IMR-90 (cell line): ENCODE data around the gene NKG7. TPM values are rescaled to one million over a fixed set of nuclear protein-coding genes. Genes with fewer than 3 reads are reported as not detected.

Experiments
- ATAC-seq: fragments of 200-7000 bp; cut with Tn5 transposase; 2 replicates; pipeline ENCODE4 v1.9.1; 2020; ENCODE audit warnings: low read depth, mild to moderate bottlenecking, moderate library complexity
- BruUV-seq: library from RNA; stranded (reverse); fragments of 400-500 nt; replicated peaks from 2 replicates; lab custom pipeline; 2021; lab: Mats Ljungman, UMichigan
- CTCF ChIA-PET: fragments of 300-600 bp; formaldehyde crosslinking; extraction: SDS; loops from one replicate; lab custom pipeline; 2021; ENCODE audit warnings: antibody characterized with exemption; lab: Yijun Ruan, JAX
- POLR2A ChIA-PET: fragments of 300-600 bp; sonication (Branson Sonifier 250); formaldehyde crosslinking; loops from one replicate; lab custom pipeline; 2022; ENCODE audit warnings: antibody characterized with exemption; ENCODE audit not compliant: unreplicated experiment; lab: Charles Lee
- DNase-seq: peaks from one replicate; pipeline ENCODE4 v3.0.0; 2013
- H2AFZ ChIP-seq: replicated peaks from 2 replicates; pipeline ENCODE3; 2013; ENCODE audit warnings: low read length, mild to moderate bottlenecking; ENCODE audit not compliant: poor library complexity
- H2AK5ac ChIP-seq: 2 replicates; pipeline ENCODE4 v1.6.1; 2013; ENCODE audit warnings: low read depth, low read length, inconsistent platforms
- H2AK9ac ChIP-seq: replicated peaks from 2 replicates; pipeline ENCODE3; 2013; ENCODE audit warnings: mild to moderate bottlenecking, low read depth, low read length, moderate library complexity; ENCODE audit not compliant: poor library complexity
- H2BK120ac ChIP-seq: 2 replicates; pipeline ENCODE4 v1.6.1; 2013; ENCODE audit warnings: low read depth, low read length, inconsistent platforms
- H2BK15ac ChIP-seq: 3 replicates; pipeline ENCODE4 v1.6.1; 2013; ENCODE audit warnings: low read depth, low read length, inconsistent platforms
- H2BK20ac ChIP-seq: 2 replicates; pipeline ENCODE4 v1.6.1; 2013; ENCODE audit warnings: low read depth, mild to moderate bottlenecking, inconsistent platforms, low read length, moderate library complexity
- H2BK5ac ChIP-seq: 2 replicates; pipeline ENCODE4 v1.6.1; 2013; ENCODE audit warnings: mild to moderate bottlenecking, low read depth, low read length, inconsistent platforms; ENCODE audit not compliant: poor library complexity, severe bottlenecking
- H3K14ac ChIP-seq: replicated peaks from 2 replicates; pipeline ENCODE4 v1.6.1; 2013; ENCODE audit warnings: low read depth, low read length, inconsistent platforms
- H3K18ac ChIP-seq: 2 replicates; pipeline ENCODE4 v1.6.1; 2013; ENCODE audit warnings: low read depth, low read length, control low read depth
- H3K23ac ChIP-seq: 2 replicates; pipeline ENCODE4 v1.6.1; 2013; ENCODE audit warnings: low read depth, low read length, inconsistent platforms
- H3K27ac ChIP-seq: 2 replicates; pipeline ENCODE4 v1.5.1; 2013; ENCODE audit warnings: mild to moderate bottlenecking, control low read depth, low read length; ENCODE audit not compliant: insufficient read depth
- H3K27me3 ChIP-seq: 2 replicates; pipeline ENCODE4 v1.6.1; 2013; ENCODE audit warnings: low read length; ENCODE audit not compliant: control insufficient read depth, insufficient read depth
- H3K36me3 ChIP-seq: 2 replicates; pipeline ENCODE4 v1.6.1; 2013; ENCODE audit warnings: low read length, mixed read lengths; ENCODE audit not compliant: control insufficient read depth, insufficient read depth
- H3K4ac ChIP-seq: 2 replicates; pipeline ENCODE4 v1.6.1; 2013; ENCODE audit warnings: low read depth, low read length, inconsistent platforms
- H3K4me1 ChIP-seq: 2 replicates; pipeline ENCODE4 v1.6.1; 2013; ENCODE audit warnings: low read length, mixed read lengths; ENCODE audit not compliant: control insufficient read depth, insufficient read depth
- H3K4me2 ChIP-seq: 2 replicates; pipeline ENCODE4 v1.6.1; 2013; ENCODE audit warnings: low read depth, mild to moderate bottlenecking, control low read depth, low read length, moderate library complexity
- H3K4me3 ChIP-seq: 2 replicates; pipeline ENCODE4 v1.5.1; 2013; ENCODE audit warnings: low read depth, mild to moderate bottlenecking, control low read depth, low read length, moderate library complexity; ENCODE audit not compliant: insufficient read depth
- H3K56ac ChIP-seq: 2 replicates; pipeline ENCODE4 v1.6.1; 2013; ENCODE audit warnings: low read length, inconsistent platforms; ENCODE audit not compliant: insufficient read depth; ENCODE audit errors: extremely low read depth
- H3K79me1 ChIP-seq, 2 experiments: 2 replicates each; pipeline ENCODE4 v1.6.1; 2013; ENCODE audit warnings: low read length in 2 of 2, inconsistent platforms in 1 of 2, low read depth in 1 of 2
- H3K9ac ChIP-seq: 2 replicates; pipeline ENCODE4 v1.6.1; 2013; ENCODE audit warnings: low read depth, low read length, control low read depth
- H3K9me1 ChIP-seq: 2 replicates; pipeline ENCODE4 v1.6.1; 2013; ENCODE audit warnings: low read length, inconsistent platforms; ENCODE audit not compliant: insufficient read depth
- H3K9me3 ChIP-seq: 2 replicates; pipeline ENCODE4 v1.6.1; 2013; ENCODE audit warnings: low read length; ENCODE audit not compliant: control insufficient read depth, insufficient read depth
- H4K20me1 ChIP-seq: 2 replicates; pipeline ENCODE4 v1.6.1; 2013; ENCODE audit warnings: low read length, inconsistent platforms; ENCODE audit not compliant: insufficient read depth
- H4K5ac ChIP-seq: 2 replicates; pipeline ENCODE4 v1.6.1; 2013; ENCODE audit warnings: mild to moderate bottlenecking, low read depth, low read length, control low read depth
- H4K8ac ChIP-seq, 2 experiments: 2 replicates each; pipeline ENCODE4 v1.6.1; 2013; ENCODE audit warnings: low read depth in 2 of 2, low read length in 2 of 2, control low read depth in 1 of 2, inconsistent platforms in 1 of 2
- H4K91ac ChIP-seq: 2 replicates; pipeline ENCODE4 v1.6.1; 2013; ENCODE audit warnings: low read depth, low read length, inconsistent platforms; ENCODE audit not compliant: insufficient read depth
- POLR2A ChIP-seq: IDR thresholded peaks from 2 replicates; pipeline ENCODE4 v1.6.1; 2012; ENCODE audit warnings: mild to moderate bottlenecking, low read depth, low read length
- SMC3 ChIP-seq: fragments of 150-350 bp; IDR thresholded peaks from 2 replicates; pipeline ENCODE4 v1.6.1; 2016; ENCODE audit warnings: low read depth, mild to moderate bottlenecking, antibody characterized with exemption, low read length, moderate library complexity
- WGBS, 2 experiments: methylation state at CpG; one replicate each; pipeline versions ENCODE4 v1.1.5 to v1.1.7; 2013; ENCODE audit warnings: missing lambda C conversion rate in 2 of 2; ENCODE audit not compliant: insufficient read length in 1 of 2; ENCODE audit errors: extremely low coverage in 2 of 2; 5-methylcytosine and 5-hydroxymethylcytosine counted together
- dilution Hi-C: fragments of 300-500 bp; cut with HindIII; formaldehyde crosslinking; loops from one replicate; pipeline ENCODE4 v1.14.3; 2018; ENCODE audit warnings: low sequenced_read_pairs; ENCODE audit not compliant: unreplicated experiment
- in situ Hi-C: fragments of 300-500 bp; cut with MboI; formaldehyde crosslinking; loops from 3 replicates; pipeline ENCODE4 v1.14.3; 2019; ENCODE audit warnings: low sequenced_read_pairs, inconsistent platforms, mixed read lengths
- intact Hi-C: fragments of 100-400 bp; cut with micrococcal nuclease; formaldehyde crosslinking; loops from 2 replicates; pipeline ENCODE4 v1.10.0; 2022
- polyA plus RNA-seq, 3 experiments: library from polyadenylated mRNA; depleted of rRNA; stranded (reverse); fragments of >200 nt; gene quantifications; 2 replicates each; pipeline ENCODE4 v1.2.3, GENCODE V29; 2012; ENCODE audit warnings: low replicate concordance in 1 of 3
- total RNA-seq: library from RNA; depleted of rRNA; stranded (reverse); fragments of >200 nt; gene quantifications from 2 replicates; pipeline ENCODE4 v1.2.3, GENCODE V29; 2012

Gene NKG7
- total and polyA plus RNA-seq, 2 of the 4 experiments (the other 2 are of a cell fraction): not detected

DNA sequence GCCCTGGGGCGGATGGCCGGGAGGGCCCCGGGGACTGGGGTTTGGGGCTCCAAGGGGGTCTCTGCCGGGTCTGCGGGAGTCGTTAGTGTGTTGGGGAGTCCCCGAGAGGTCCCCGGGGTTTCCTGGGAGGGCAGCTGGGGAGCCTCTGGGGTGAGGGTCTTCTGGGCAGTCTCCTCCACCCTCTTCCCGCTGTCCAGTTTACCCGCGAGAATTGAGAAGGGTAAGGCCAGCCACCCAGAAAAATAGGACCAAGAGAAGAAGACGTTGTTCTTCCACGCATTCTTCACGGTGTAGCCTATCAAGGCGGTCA, 5.2 kb downstream of the NKG7 start:
- intact Hi-C loops: loop anchor here (1.0 kb wide), 1 partner anchor 27 kb away; no protein-coding TSS in a partner anchor
- 0% methylated on average over 2 of the region's 15 CpGs; no CpG with 5 or more reads in 1 of the 2 experiments for WGBS, 2 experiments
- H2BK5ac ChIP-seq: peak overlapping the region; percentile 49

More for the DNA sequence above, 5.2 kb downstream of the NKG7 start:
- Histone ChIP-seq H4K20me1 (no peaks in the 10 kb centered on the region), H3K27ac (peak overlapping the region; percentile 77), H2AK5ac (0 out of 2 replicates have a peak overlapping the region, but pooled peaks have one; percentile 29), H4K5ac (no peak overlapping the region), H3K9me3 (no peaks in the 10 kb centered on the region), H3K56ac (peak overlapping the region; percentile 81; the same call in 1 of the 2 replicates), H3K27me3 (no peaks in the 10 kb centered on the region; the same call in 1 of the 2 replicates), H3K23ac (peak overlapping the region; percentile 70), H4K91ac (no peak overlapping the region), H4K8ac (peak overlapping the region; percentile 64 to 80; a peak in 2 of 4 replicates), H3K9me1 (peaks cover 15% of the 10 kb centered on the region), H3K36me3 (no peaks in the 10 kb centered on the region), H3K14ac (0 out of 2 replicates have a peak overlapping the region, but pooled peaks have one; percentile 74), H3K4me3 (peak overlapping the region; percentile 43), H3K4me2 (peak overlapping the region; percentile 85), H2BK20ac (no peak overlapping the region), H3K18ac (no peak overlapping the region), H2BK120ac (no peak overlapping the region), H2BK15ac (no peak overlapping the region), H3K4me1 (peaks cover 16% of the 10 kb centered on the region), H2AFZ (peak overlapping the region; percentile 100), H3K4ac (peak overlapping the region; percentile 85), H3K79me1 (peaks cover 9 to 45% of the 10 kb centered on the region in 2 experiments; a peak in 3 of 4 replicates), H3K9ac (peak overlapping the region; percentile 52), H2AK9ac (peak overlapping the region; percentile 98)
- no TSS peak for BruUV-seq
- ChIA-PET CTCF (no interaction called here), POLR2A (interaction anchor here (0.6 kb wide), 1 partner anchor 28 kb away, joined by 4 read pairs; no protein-coding TSS in a partner anchor)
- ATAC-seq (no peak), DNase-seq (no peak)
- TF ChIP-seq SMC3 (no peak), POLR2A (0 out of 2 replicates have a peak, but pooled peaks have one; percentile 6)
- in situ Hi-C loops: no loop called here
- dilution Hi-C loops: no loop called here
